GM19193 (cell line): ENCODE measurements around the gene TBC1D2B.
A peak's percentile ranks its signal among the peaks of the same experiment; 100 is the strongest.

ENCODE experiments used
- POLR2A ChIP-seq: IDR thresholded peaks from 4 replicates; pipeline ENCODE4 v1.6.1; 2011; ENCODE audit not compliant: insufficient read depth, insufficient read length; ENCODE audit errors: extremely low read depth

Gene TBC1D2B

GRCh38 chr15:78077053-78077870, at the start of gene TBC1D2B:
TBC1D2B (minus strand) TSS chr15:78077711; CDS start chr15:78077652, 59 bp downstream.
- TF ChIP-seq POLR2A, result peak; percentile 40

- TF ChIP-seq POLR2A, result no peak
These were observed 47.8 kb upstream of the TBC1D2B start for GRCh38 chr15:78125267-78125666.

- no peak for TF ChIP-seq POLR2A
These were observed 43.0 kb upstream of the TBC1D2B start for GRCh38 chr15:78120523-78120922.

- TF ChIP-seq POLR2A, result no peak
These were observed 35.0 kb upstream of the TBC1D2B start for GRCh38 chr15:78112551-78112950.

GRCh38 chr15:78111788-78112187, 34.3 kb upstream of the TBC1D2B start:
- no peak for TF ChIP-seq POLR2A

- TF ChIP-seq POLR2A, result no peak
These were observed 33.5 kb upstream of the TBC1D2B start for GRCh38 chr15:78110916-78111475.

GRCh38 chr15:78110096-78110495, 32.6 kb upstream of the TBC1D2B start:
- no peak for TF ChIP-seq POLR2A

- TF ChIP-seq POLR2A, result no peak
These were observed 31.6 kb upstream of the TBC1D2B start for GRCh38 chr15:78109156-78109555.

GRCh38 chr15:78108300-78109084, 31.0 kb upstream of the TBC1D2B start:
- TF ChIP-seq POLR2A, result no peak

GRCh38 chr15:78107471-78107870, 30.0 kb upstream of the TBC1D2B start:
- no peak for TF ChIP-seq POLR2A

GRCh38 chr15:78105476-78106241, 28.1 kb upstream of the TBC1D2B start:
- TF ChIP-seq POLR2A, result no peak

- TF ChIP-seq POLR2A, result no peak
These were observed 27.3 kb upstream of the TBC1D2B start for GRCh38 chr15:78104566-78105475.

GRCh38 chr15:78104119-78104479, 26.6 kb upstream of the TBC1D2B start:
- TF ChIP-seq POLR2A, result no peak

- TF ChIP-seq POLR2A, result no peak
These were observed 26.1 kb upstream of the TBC1D2B start for GRCh38 chr15:78103406-78104118.

GRCh38 chr15:78102741-78103140, 25.2 kb upstream of the TBC1D2B start:
- TF ChIP-seq POLR2A, result no peak
